Osteoblast (primary cell): Measurements from ENCODE around the gene PLEKHF1. TPM values are rescaled to one million over a fixed set of nuclear protein-coding genes. Genes with fewer than 3 reads are reported as not detected.

ENCODE experiments used
- DNase-seq: peaks from one replicate; pipeline ENCODE4 v3.0.0; 2011; ENCODE audit warnings: low spot score, mixed read lengths; ENCODE audit not compliant: insufficient read length; ENCODE audit errors: missing footprints
- H2AFZ ChIP-seq: 2 replicates; pipeline ENCODE4 v1.6.0; 2011; ENCODE audit warnings: mild to moderate bottlenecking, low read length
- H3K27ac ChIP-seq: 2 replicates; pipeline ENCODE4 v1.5.1; 2011; ENCODE audit warnings: mild to moderate bottlenecking, low read depth, low read length, moderate library complexity
- H3K27me3 ChIP-seq: 2 replicates; pipeline ENCODE4 v1.6.0; 2012; ENCODE audit warnings: mild to moderate bottlenecking, control low read depth, inconsistent platforms, low read length, moderate library complexity; ENCODE audit not compliant: insufficient read depth
- H3K36me3 ChIP-seq: 2 replicates; pipeline ENCODE4 v1.5.1; 2011; ENCODE audit warnings: mild to moderate bottlenecking, low read length, control low read depth, moderate library complexity; ENCODE audit not compliant: insufficient read depth
- H3K4me1 ChIP-seq: 2 replicates; pipeline ENCODE4 v1.5.1; 2011; ENCODE audit warnings: mild to moderate bottlenecking, low read length, control low read depth, moderate library complexity; ENCODE audit not compliant: insufficient read depth
- H3K4me2 ChIP-seq: 2 replicates; pipeline ENCODE4 v1.6.0; 2011; ENCODE audit warnings: mild to moderate bottlenecking, low read length; ENCODE audit not compliant: insufficient read depth
- H3K4me3 ChIP-seq: fragments of 200-600 bp; sonication (generic); 3 replicates; pipeline ENCODE4 v1.5.1; 2012; ENCODE audit warnings: mild to moderate bottlenecking, low read length, inconsistent platforms; ENCODE audit not compliant: insufficient read depth
- H3K79me2 ChIP-seq: 2 replicates; pipeline ENCODE4 v1.6.0; 2012; ENCODE audit warnings: mild to moderate bottlenecking, low read length, control low read depth, inconsistent platforms; ENCODE audit not compliant: insufficient read depth
- H3K9me3 ChIP-seq: 2 replicates; pipeline ENCODE4 v1.5.1; 2011; ENCODE audit warnings: low read depth, low read length, control low read depth
- H4K20me1 ChIP-seq: 2 replicates; pipeline ENCODE4 v1.6.0; 2012; ENCODE audit warnings: mild to moderate bottlenecking, low read length, control low read depth; ENCODE audit not compliant: insufficient read depth
- total RNA-seq: library from RNA; depleted of rRNA; stranded (reverse); fragments of >200 nt; gene quantifications from 2 replicates; pipeline ENCODE4 v1.2.3, GENCODE V29; 2012
- TF ChIP-seq, protein P1 (sequence below): IDR thresholded peaks from 2 replicates; pipeline ENCODE4 v1.5.1; 2011; ENCODE audit warnings: mild to moderate bottlenecking, low read depth, low read length, moderate library complexity; ENCODE audit errors: extremely low read depth

The PLEKHF1 gene
- total RNA-seq, 1 donor: 106 TPM

DNA sequence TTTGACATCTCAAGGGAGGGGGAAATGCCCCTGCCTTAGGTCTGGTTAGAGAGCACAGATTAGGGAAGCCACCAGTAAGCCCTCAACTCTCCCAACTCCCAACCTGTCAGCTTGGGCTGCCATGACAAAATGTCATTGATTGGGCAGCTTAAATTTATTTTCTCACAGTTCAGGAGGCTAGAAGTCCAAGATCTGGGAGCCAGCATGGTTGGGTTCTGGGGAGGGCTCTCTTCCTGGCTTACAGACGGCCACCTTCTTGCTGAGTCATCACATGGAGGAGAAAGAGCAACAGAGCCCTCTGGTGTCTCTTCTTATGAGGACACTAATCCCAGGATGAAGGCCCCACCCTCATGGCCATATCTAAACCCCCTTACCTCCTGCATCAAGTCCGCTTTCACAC is 25.6 kb downstream of the PLEKHF1 start:
- H3K27me3 ChIP-seq: no peaks in the 10 kb centered on the region
- no peak overlapping the region for H2AFZ ChIP-seq
- TF ChIP-seq, protein P1, sequence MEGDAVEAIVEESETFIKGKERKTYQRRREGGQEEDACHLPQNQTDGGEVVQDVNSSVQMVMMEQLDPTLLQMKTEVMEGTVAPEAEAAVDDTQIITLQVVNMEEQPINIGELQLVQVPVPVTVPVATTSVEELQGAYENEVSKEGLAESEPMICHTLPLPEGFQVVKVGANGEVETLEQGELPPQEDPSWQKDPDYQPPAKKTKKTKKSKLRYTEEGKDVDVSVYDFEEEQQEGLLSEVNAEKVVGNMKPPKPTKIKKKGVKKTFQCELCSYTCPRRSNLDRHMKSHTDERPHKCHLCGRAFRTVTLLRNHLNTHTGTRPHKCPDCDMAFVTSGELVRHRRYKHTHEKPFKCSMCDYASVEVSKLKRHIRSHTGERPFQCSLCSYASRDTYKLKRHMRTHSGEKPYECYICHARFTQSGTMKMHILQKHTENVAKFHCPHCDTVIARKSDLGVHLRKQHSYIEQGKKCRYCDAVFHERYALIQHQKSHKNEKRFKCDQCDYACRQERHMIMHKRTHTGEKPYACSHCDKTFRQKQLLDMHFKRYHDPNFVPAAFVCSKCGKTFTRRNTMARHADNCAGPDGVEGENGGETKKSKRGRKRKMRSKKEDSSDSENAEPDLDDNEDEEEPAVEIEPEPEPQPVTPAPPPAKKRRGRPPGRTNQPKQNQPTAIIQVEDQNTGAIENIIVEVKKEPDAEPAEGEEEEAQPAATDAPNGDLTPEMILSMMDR: peak; percentile 43
- H3K36me3 ChIP-seq: no peaks in the 10 kb centered on the region
- peaks cover 25% of the 10 kb centered on the region for H3K4me1 ChIP-seq
- no peaks in the 10 kb centered on the region for H3K79me2 ChIP-seq
- peaks cover 6% of the 10 kb centered on the region for H3K9me3 ChIP-seq
- H3K27ac ChIP-seq: no peak overlapping the region
- peak; percentile 61 for DNase-seq
- peaks cover 2% of the 10 kb centered on the region for H4K20me1 ChIP-seq
- H3K4me2 ChIP-seq: no peak overlapping the region
- H3K4me3 ChIP-seq: no peak overlapping the region

- Histone ChIP-seq H3K36me3 (no peaks in the 10 kb centered on the region), H3K27me3 (no peaks in the 10 kb centered on the region), H3K4me1 (no peaks in the 10 kb centered on the region), H3K4me2 (no peak overlapping the region), H4K20me1 (peaks cover 5% of the 10 kb centered on the region), H3K79me2 (no peaks in the 10 kb centered on the region), H3K4me3 (no peak overlapping the region), H3K9me3 (peaks cover 6% of the 10 kb centered on the region), H2AFZ (no peak overlapping the region), H3K27ac (no peak overlapping the region)
- peak; percentile 43 for DNase-seq
- TF ChIP-seq, protein P1: no peak
Observed at GRCh38 chr19:29694161-29694560, 28.9 kb downstream of the PLEKHF1 start.

- H3K36me3 ChIP-seq: no peaks in the 10 kb centered on the region
- H3K9me3 ChIP-seq: peaks cover 6% of the 10 kb centered on the region
- no peak overlapping the region for H3K4me2 ChIP-seq
- peaks cover 5% of the 10 kb centered on the region for H4K20me1 ChIP-seq
- no peaks in the 10 kb centered on the region for H3K79me2 ChIP-seq
- H3K27me3 ChIP-seq: no peaks in the 10 kb centered on the region
- H2AFZ ChIP-seq: no peak overlapping the region
- H3K4me3 ChIP-seq: no peak overlapping the region
- DNase-seq: peak; percentile 94
- no peak overlapping the region for H3K27ac ChIP-seq
- TF ChIP-seq, protein P1: peak; percentile 85
- no peaks in the 10 kb centered on the region for H3K4me1 ChIP-seq
Observed at GRCh38 chr19:29694669-29695627, 29.7 kb downstream of the PLEKHF1 start.
